ENCODE data around the gene LRRC15.

DNA sequence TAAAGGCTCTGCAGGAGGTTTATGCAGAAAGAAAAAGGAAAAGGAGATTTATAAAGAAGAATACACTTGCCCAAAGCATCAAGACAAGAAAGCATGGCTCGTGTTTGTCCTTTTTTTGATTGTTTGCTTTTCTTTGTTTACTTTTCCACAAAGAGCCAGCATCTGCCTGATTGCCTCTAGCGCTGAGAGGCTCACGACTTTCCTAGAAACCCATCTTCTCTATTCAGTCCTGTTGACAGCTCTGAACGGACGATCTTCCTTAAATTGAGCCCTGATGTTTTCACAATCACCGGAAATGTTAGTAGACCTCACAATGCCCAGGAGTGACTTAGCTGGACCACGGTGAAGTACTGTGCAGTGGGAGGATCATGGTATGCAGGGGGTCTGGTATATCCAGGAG, 17.1 kb upstream of the LRRC15 start:
- no peak for TF ChIP-seq CTCF (IDR thresholded peaks at IDR 0.05)
- no peak for TF ChIP-seq POLR2A (IDR thresholded peaks at IDR 0.05)
